Skeletal muscle tissue (tissue), 5 donors: ENCODE results near the gene RALGAPB. TPM values are rescaled to one million over a fixed set of nuclear protein-coding genes. Genes with fewer than 3 reads are reported as not detected.

ENCODE experiments used
- H3K27ac ChIP-seq: one replicate; pipeline ENCODE4 v1.7.0; 2013; ENCODE audit warnings: mild to moderate bottlenecking, low read depth, low read length, inconsistent platforms
- H3K27me3 ChIP-seq, 3 donors: one replicate each; pipeline ENCODE4 v1.7.0; 2013; ENCODE audit warnings: low read length in 3 of 3; ENCODE audit not compliant: control insufficient read depth in 3 of 3, insufficient read depth in 3 of 3
- H3K36me3 ChIP-seq, 3 donors: one replicate each; pipeline ENCODE4 v1.7.0; 2013; ENCODE audit warnings: low read length in 3 of 3; ENCODE audit not compliant: control insufficient read depth in 3 of 3, insufficient read depth in 3 of 3
- H3K4me1 ChIP-seq, 3 donors: one replicate each; pipeline ENCODE4 v1.7.0; 2013; ENCODE audit warnings: low read length in 3 of 3, mild to moderate bottlenecking in 3 of 3; ENCODE audit not compliant: control insufficient read depth in 3 of 3, insufficient read depth in 3 of 3
- H3K4me3 ChIP-seq, 3 donors: one replicate each; pipeline ENCODE4 v1.7.0; 2013; ENCODE audit warnings: low read length in 3 of 3
- H3K9ac ChIP-seq, 3 donors: one replicate each; pipeline ENCODE4 v1.7.0; 2013; ENCODE audit warnings: low read length in 3 of 3, mild to moderate bottlenecking in 3 of 3, moderate library complexity in 2 of 3, low read depth in 1 of 3
- H3K9me3 ChIP-seq, 3 donors: one replicate each; pipeline ENCODE4 v1.7.0; 2013; ENCODE audit warnings: low read length in 3 of 3; ENCODE audit not compliant: control insufficient read depth in 3 of 3
- small RNA-seq: library from RNA; depleted of rRNA; stranded (forward); fragments of <200 nt; gene quantifications from one replicate; pipeline ENCODE3, GENCODE V24; 2014
- total RNA-seq: library from RNA; depleted of rRNA; stranded (reverse); fragments of >200 nt; gene quantifications from one replicate; pipeline ENCODE4 v1.2.3, GENCODE V29; 2014
- donor health status: Osteomylitis.

RALGAPB gene
- total RNA-seq, 1 donor from 2014 or later: 23.0 TPM

GRCh38 chr20:38626921-38627659 lies 154.4 kb downstream of the RALGAPB start:
- Histone ChIP-seq H3K27me3 (peaks cover 0 to 3% (median 3%) of the 10 kb centered on the region in 3 donors), H3K27ac (no peak overlapping the region), H3K9ac (no peak overlapping the region), H3K36me3 (no peaks in the 10 kb centered on the region), H3K4me1 (no peaks in the 10 kb centered on the region), H3K4me3 (no peak overlapping the region), H3K9me3 (peaks cover 0 to 5% (median 0%) of the 10 kb centered on the region in 3 donors)

Small RNAs within 50 kb of the gene (small RNA-seq; reads per million reads assigned to genes)
- gene MIR548O2: not detected
- not detected for gene RF00056
- gene SNORA60: 9.0 reads per million, percentile 92 among the genes with 10 or more reads in this experiment
- 1.5 reads per million, percentile 83 among the genes with 10 or more reads in this experiment for gene SNORA71A
- 34.6 reads per million, percentile 94 among the genes with 10 or more reads in this experiment for gene SNORA71B
- 0.39 reads per million, percentile 50 among the genes with 10 or more reads in this experiment for gene SNORA71C
- 91.3 reads per million, percentile 96 among the genes with 10 or more reads in this experiment for gene SNORA71D
- gene SNORA71E: not detected

Other genes starting within 250 kb of the RALGAPB start
- 3.7 TPM for gene KIAA1755, start 212.1 kb upstream of the RALGAPB start, total RNA-seq
- 1.0 TPM for gene BPI, start 168.7 kb upstream of the RALGAPB start, total RNA-seq
- 0.52 TPM for gene LBP, start 126.4 kb upstream of the RALGAPB start, total RNA-seq
- 6.8 TPM for gene SNHG17, start 37.5 kb upstream of the RALGAPB start, total RNA-seq
- gene ADIG, start 108.4 kb downstream of the RALGAPB start, total RNA-seq: not detected
- gene ARHGAP40, start 129.0 kb downstream of the RALGAPB start, total RNA-seq: not detected